Skeletal muscle satellite cell (primary cell): Measurements from ENCODE around the gene TLE4.

Experiments
- H3K27me3 ChIP-seq: 2 replicates; pipeline ENCODE4 v1.7.0; 2013; ENCODE audit warnings: low read length; ENCODE audit not compliant: control insufficient read depth, insufficient read depth
- H3K36me3 ChIP-seq: 2 replicates; pipeline ENCODE4 v1.7.0; 2013; ENCODE audit warnings: mild to moderate bottlenecking, control low read depth, low read length; ENCODE audit not compliant: insufficient read depth
- H3K4me1 ChIP-seq: 2 replicates; pipeline ENCODE4 v1.7.0; 2013; ENCODE audit warnings: low read length; ENCODE audit not compliant: control insufficient read depth, insufficient read depth
- H3K4me2 ChIP-seq: 2 replicates; pipeline ENCODE4 v1.7.0; 2013; ENCODE audit warnings: mild to moderate bottlenecking, low read length
- H3K4me3 ChIP-seq: 2 replicates; pipeline ENCODE4 v1.7.0; 2013; ENCODE audit warnings: low read length
- H3K9ac ChIP-seq: 2 replicates; pipeline ENCODE4 v1.7.0; 2013; ENCODE audit warnings: mild to moderate bottlenecking, low read depth, low read length, moderate library complexity
- H3K9me3 ChIP-seq: replicated peaks from 2 replicates; pipeline ENCODE4 v1.7.0; 2013; ENCODE audit warnings: mild to moderate bottlenecking, control low read depth, low read length

Gene TLE4

GRCh38 chr9:79757881-79758669 lies 186.3 kb downstream of the TLE4 start:
- Histone ChIP-seq H3K9ac (no peak overlapping the region), H3K4me1 (no peaks in the 10 kb centered on the region), H3K9me3 (no peaks in the 10 kb centered on the region), H3K27me3 (no peaks in the 10 kb centered on the region), H3K36me3 (no peaks in the 10 kb centered on the region), H3K4me3 (no peak overlapping the region), H3K4me2 (no peak overlapping the region)

- no peak overlapping the region for H3K9ac ChIP-seq
- no peaks in the 10 kb centered on the region for H3K36me3 ChIP-seq
- no peak overlapping the region for H3K4me2 ChIP-seq
- H3K4me3 ChIP-seq, result no peak overlapping the region
- H3K4me1 ChIP-seq, result peaks cover 7% of the 10 kb centered on the region
- no peaks in the 10 kb centered on the region for H3K27me3 ChIP-seq
- no peaks in the 10 kb centered on the region for H3K9me3 ChIP-seq
Observed at GRCh38 chr9:79759460-79759859, 187.7 kb downstream of the TLE4 start.

- H3K9me3 ChIP-seq, result no peaks in the 10 kb centered on the region
- no peak overlapping the region for H3K4me2 ChIP-seq
- H3K4me3 ChIP-seq, result no peak overlapping the region
- H3K9ac ChIP-seq, result no peak overlapping the region
- no peaks in the 10 kb centered on the region for H3K27me3 ChIP-seq
- H3K4me1 ChIP-seq, result peaks cover 12% of the 10 kb centered on the region
- H3K36me3 ChIP-seq, result no peaks in the 10 kb centered on the region
Observed at GRCh38 chr9:79762070-79762469, 190.3 kb downstream of the TLE4 start.

GRCh38 chr9:79763671-79764285 lies 192.0 kb downstream of the TLE4 start:
- H3K4me3 ChIP-seq, result no peak overlapping the region

GRCh38 chr9:79764374-79764773 lies 192.6 kb downstream of the TLE4 start:
- Histone ChIP-seq H3K4me1 (peaks cover 12% of the 10 kb centered on the region), H3K9ac (no peak overlapping the region), H3K4me2 (peak overlapping the region; percentile 53), H3K36me3 (no peaks in the 10 kb centered on the region), H3K4me3 (no peak overlapping the region), H3K27me3 (no peaks in the 10 kb centered on the region), H3K9me3 (no peaks in the 10 kb centered on the region)

More at GRCh38 chr9:79763671-79764285, 192.0 kb downstream of the TLE4 start:
- no peaks in the 10 kb centered on the region for H3K36me3 ChIP-seq
- H3K27me3 ChIP-seq, result no peaks in the 10 kb centered on the region
- H3K9me3 ChIP-seq, result no peaks in the 10 kb centered on the region
- H3K4me2 ChIP-seq, result peak overlapping the region; percentile 53
- H3K4me1 ChIP-seq, result peaks cover 12% of the 10 kb centered on the region
- H3K9ac ChIP-seq, result no peak overlapping the region

GRCh38 chr9:79765466-79765865 lies 193.7 kb downstream of the TLE4 start:
- no peak overlapping the region for H3K9ac ChIP-seq

GRCh38 chr9:79766091-79766490 lies 194.3 kb downstream of the TLE4 start:
- no peak overlapping the region for H3K4me2 ChIP-seq
- no peak overlapping the region for H3K9ac ChIP-seq
- no peak overlapping the region for H3K4me3 ChIP-seq
- peaks cover 12% of the 10 kb centered on the region for H3K4me1 ChIP-seq
- H3K36me3 ChIP-seq, result no peaks in the 10 kb centered on the region
- no peaks in the 10 kb centered on the region for H3K27me3 ChIP-seq
- H3K9me3 ChIP-seq, result no peaks in the 10 kb centered on the region

More at GRCh38 chr9:79765466-79765865, 193.7 kb downstream of the TLE4 start:
- no peak overlapping the region for H3K4me3 ChIP-seq
- H3K4me2 ChIP-seq, result no peak overlapping the region
- H3K4me1 ChIP-seq, result peaks cover 12% of the 10 kb centered on the region
- no peaks in the 10 kb centered on the region for H3K36me3 ChIP-seq
- no peaks in the 10 kb centered on the region for H3K27me3 ChIP-seq
- H3K9me3 ChIP-seq, result no peaks in the 10 kb centered on the region

GRCh38 chr9:79768194-79768593 lies 196.4 kb downstream of the TLE4 start:
- Histone ChIP-seq H3K36me3 (no peaks in the 10 kb centered on the region), H3K27me3 (no peaks in the 10 kb centered on the region), H3K4me1 (peaks cover 12% of the 10 kb centered on the region), H3K4me3 (no peak overlapping the region), H3K4me2 (no peak overlapping the region), H3K9me3 (no peaks in the 10 kb centered on the region), H3K9ac (no peak overlapping the region)

GRCh38 chr9:79769476-79770275 lies 197.9 kb downstream of the TLE4 start:
- Histone ChIP-seq H3K9ac (no peak overlapping the region), H3K4me3 (no peak overlapping the region), H3K4me2 (no peak overlapping the region)

GRCh38 chr9:79774356-79774755 lies 202.6 kb downstream of the TLE4 start:
- Histone ChIP-seq H3K4me2 (no peak overlapping the region), H3K4me1 (no peaks in the 10 kb centered on the region), H3K9ac (no peak overlapping the region), H3K36me3 (no peaks in the 10 kb centered on the region), H3K4me3 (no peak overlapping the region), H3K9me3 (no peaks in the 10 kb centered on the region), H3K27me3 (no peaks in the 10 kb centered on the region)

More at GRCh38 chr9:79769476-79770275, 197.9 kb downstream of the TLE4 start:
- Histone ChIP-seq H3K4me1 (peaks cover 4% of the 10 kb centered on the region), H3K27me3 (no peaks in the 10 kb centered on the region), H3K36me3 (no peaks in the 10 kb centered on the region), H3K9me3 (no peaks in the 10 kb centered on the region)
